Sigmoid colon (tissue), 4 donors: ENCODE measurements around the gene CRELD2.

Experiments
- CTCF ChIP-seq, 4 experiments: fragments of 450-650 bp in 3 of 4; fragments of 200-600 bp in 1 of 4; IDR thresholded peaks; one replicate each; pipeline ENCODE4 v1.5.1; 2016 to 2019; ENCODE audit warnings: antibody characterized with exemption in 4 of 4, mild to moderate bottlenecking in 3 of 4, moderate library complexity in 2 of 4
- EP300 ChIP-seq, 4 donors: sonication (generic); formaldehyde crosslinking; IDR thresholded peaks; one replicate each; pipeline ENCODE4 v1.6.1; 2017; ENCODE audit warnings: antibody characterized with exemption in 4 of 4
- POLR2AphosphoS5 ChIP-seq, 4 donors: sonication (generic); formaldehyde crosslinking; IDR thresholded peaks; one replicate each; pipeline ENCODE4 v1.6.1; 2017; ENCODE audit warnings: antibody characterized with exemption in 4 of 4

DNA sequence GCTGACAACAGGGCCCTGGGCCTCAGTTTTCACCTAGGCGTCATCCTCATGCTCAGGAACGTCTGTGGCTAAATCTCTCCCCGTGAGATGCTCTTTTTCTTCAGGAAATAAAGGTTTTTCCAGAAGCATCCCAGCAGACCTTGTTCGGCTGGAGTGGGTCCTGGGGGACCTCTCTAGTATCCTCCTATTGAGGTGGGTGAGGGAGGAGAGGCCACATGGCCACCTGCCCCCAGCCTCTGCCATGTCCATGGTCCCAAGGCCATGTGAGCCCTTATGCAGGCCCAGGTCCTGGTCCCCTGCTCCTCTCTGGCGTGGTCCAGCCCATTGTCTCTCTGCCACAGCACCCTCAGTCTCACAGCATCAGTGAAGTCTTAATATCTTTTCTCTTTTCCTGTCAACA is 22.2 kb upstream of the CRELD2 start:
- TF ChIP-seq CTCF (IDR thresholded peaks at IDR 0.05) (no peak), EP300 (IDR thresholded peaks at IDR 0.05) (no peak), POLR2AphosphoS5 (IDR thresholded peaks at IDR 0.05) (no peak)
